Fibroblast of lung (primary cell): ENCODE measurements around the gene KRTAP4-7. TPM values are rescaled to one million over a fixed set of nuclear protein-coding genes. Genes with fewer than 3 reads are reported as not detected.
A peak's percentile ranks its signal among the peaks of the same experiment; 100 is the strongest.
"Not testable (repeated sequence)": the region's sequence is repeated elsewhere in the genome, so short reads cannot be mapped to it uniquely, and the experiment has no call there.

Source experiments
- DNase-seq, 2 donors: peaks; one replicate each; pipeline versions ENCODE4 v3.0.0 to v3.0.0-alpha.2; 2010; ENCODE audit warnings: low read depth in 2 of 2
- H2AFZ ChIP-seq: 2 replicates; pipeline ENCODE4 v1.5.1; 2012; ENCODE audit warnings: low read length, control low read depth, inconsistent platforms
- H3K27ac ChIP-seq: 2 replicates; pipeline ENCODE4 v1.5.1; 2011; ENCODE audit warnings: low read length, control low read depth; ENCODE audit not compliant: insufficient read depth
- H3K27me3 ChIP-seq: 2 replicates; pipeline ENCODE4 v1.5.1; 2011; ENCODE audit warnings: mild to moderate bottlenecking, low read length; ENCODE audit not compliant: control insufficient read depth, insufficient read depth
- H3K36me3 ChIP-seq: 2 replicates; pipeline ENCODE4 v1.5.1; 2011; ENCODE audit warnings: low read length; ENCODE audit not compliant: control insufficient read depth, insufficient read depth
- H3K4me1 ChIP-seq: 2 replicates; pipeline ENCODE4 v1.5.1; 2011; ENCODE audit warnings: low read length; ENCODE audit not compliant: control insufficient read depth, insufficient read depth; ENCODE audit errors: extremely low read depth
- H3K4me2 ChIP-seq: 2 replicates; pipeline ENCODE4 v1.5.1; 2011; ENCODE audit warnings: low read length, control low read depth; ENCODE audit not compliant: insufficient read depth; ENCODE audit errors: extremely low read depth
- H3K4me3 ChIP-seq, 4 experiments: fragments of 200-600 bp in 1 of 4; sonication (generic) in 1 of 4; replicated peaks in 1 of 4; 2 replicates each; pipeline ENCODE4 v1.5.1; 2011 to 2016; ENCODE audit warnings: low read length in 4 of 4, low read depth in 3 of 4, mild to moderate bottlenecking in 3 of 4, control low read depth in 2 of 4, inconsistent platforms in 1 of 4, mixed read lengths in 1 of 4; ENCODE audit not compliant: insufficient read depth in 1 of 4; ENCODE audit errors: control extremely low read depth in 1 of 4
- H3K79me2 ChIP-seq: 2 replicates; pipeline ENCODE4 v1.5.1; 2012; ENCODE audit warnings: mild to moderate bottlenecking, low read length, inconsistent platforms; ENCODE audit not compliant: control insufficient read depth, insufficient read depth
- H3K9ac ChIP-seq: 2 replicates; pipeline ENCODE4 v1.5.1; 2011; ENCODE audit warnings: mild to moderate bottlenecking, low read length, control low read depth; ENCODE audit not compliant: insufficient read depth
- H3K9me3 ChIP-seq: 2 replicates; pipeline ENCODE4 v1.5.1; 2012; ENCODE audit warnings: low read depth, low read length; ENCODE audit not compliant: control insufficient read depth, insufficient read depth
- H4K20me1 ChIP-seq: 2 replicates; pipeline ENCODE4 v1.5.1; 2011; ENCODE audit warnings: low read length; ENCODE audit not compliant: control insufficient read depth, insufficient read depth; ENCODE audit errors: extremely low read depth
- CTCF ChIP-seq, 2 donors: IDR thresholded peaks in 1 of 2; conservative IDR thresholded peaks in 1 of 2; 1 replicate in 1 of 2; 2 replicates in 1 of 2; pipeline ENCODE4 v1.5.1; 2011 to 2012; ENCODE audit warnings: low read length in 2 of 2, control low read depth in 1 of 2, inconsistent platforms in 1 of 2, low read depth in 1 of 2, mild to moderate bottlenecking in 1 of 2
- EZH2 ChIP-seq: IDR thresholded peaks from 2 replicates; pipeline ENCODE4 v1.5.1; 2012; ENCODE audit warnings: low read length, control low read depth, mild to moderate bottlenecking; ENCODE audit errors: missing control alignments
- polyA plus RNA-seq, 2 donors: library from polyadenylated mRNA; depleted of rRNA in 1 of 2; stranded (reverse) in 1 of 2; unstranded in 1 of 2; fragments of >200 nt; gene quantifications; 2 replicates each; pipeline ENCODE4 v1.2.1, GENCODE V29; 2011 to 2012; ENCODE audit warnings: missing spikeins in 1 of 2
- total RNA-seq: library from RNA; depleted of rRNA; stranded (reverse); fragments of >200 nt; gene quantifications from 2 replicates; pipeline ENCODE4 v1.2.1, GENCODE V29; 2014

Gene KRTAP4-7
- total and polyA plus RNA-seq, 2 donors (not counting 1 experiment from before 2014, with no cell fraction given), result not detected

GRCh38 chr17:41098042-41098441 is 14.1 kb downstream of the KRTAP4-7 start, which contains the start of gene KRTAP4-8:
Gene KRTAP4-8, minus strand, starts transcription at chr17:41098142. Its CDS starts 58 bp downstream, at chr17:41098084.
- H3K27me3 ChIP-seq, result no peaks in the 10 kb centered on the region
- H3K27ac ChIP-seq, result no peak within 1 kb of the TSS
- no peak within 1 kb of the TSS for H2AFZ ChIP-seq
- H3K9me3 ChIP-seq, result no peaks in the 10 kb centered on the region
- DNase-seq, result no peak
- no peaks in the 10 kb centered on the region for H4K20me1 ChIP-seq
- no peaks in the 10 kb centered on the region for H3K79me2 ChIP-seq
- no peak for TF ChIP-seq EZH2
- TF ChIP-seq CTCF (conservative IDR thresholded peaks at IDR 0.05 in 1 of 2, IDR thresholded peaks at IDR 0.05 in 1 of 2; ENCODE audit: low read depth in 1 of 2, low read length in 2 of 2), result no peak
- no peak within 1 kb of the TSS for H3K4me3 ChIP-seq
- H3K9ac ChIP-seq, result no peak within 1 kb of the TSS
- peaks cover 3% of the 10 kb centered on the region for H3K4me1 ChIP-seq
- H3K36me3 ChIP-seq, result no peaks in the 10 kb centered on the region
- no peak within 1 kb of the TSS for H3K4me2 ChIP-seq

- H3K4me3 ChIP-seq, result no peak overlapping the region
- no peak overlapping the region for H3K4me2 ChIP-seq
- no peak overlapping the region for H3K9ac ChIP-seq
- peak in 1 of 2 donors; percentile 53 for DNase-seq
- no peaks in the 10 kb centered on the region for H3K27me3 ChIP-seq
- H3K27ac ChIP-seq, result no peak overlapping the region
- H3K4me1 ChIP-seq, result peaks cover 3% of the 10 kb centered on the region
- no peak for TF ChIP-seq EZH2
- no peak for TF ChIP-seq CTCF (conservative IDR thresholded peaks at IDR 0.05 in 1 of 2, IDR thresholded peaks at IDR 0.05 in 1 of 2; ENCODE audit: low read depth in 1 of 2, low read length in 2 of 2)
- no peak overlapping the region for H2AFZ ChIP-seq
- H3K36me3 ChIP-seq, result no peaks in the 10 kb centered on the region
- H3K9me3 ChIP-seq, result no peaks in the 10 kb centered on the region
- H3K79me2 ChIP-seq, result no peaks in the 10 kb centered on the region
- H4K20me1 ChIP-seq, result no peaks in the 10 kb centered on the region
Measured at GRCh38 chr17:41098481-41098880, 14.5 kb downstream of the KRTAP4-7 start.

DNA sequence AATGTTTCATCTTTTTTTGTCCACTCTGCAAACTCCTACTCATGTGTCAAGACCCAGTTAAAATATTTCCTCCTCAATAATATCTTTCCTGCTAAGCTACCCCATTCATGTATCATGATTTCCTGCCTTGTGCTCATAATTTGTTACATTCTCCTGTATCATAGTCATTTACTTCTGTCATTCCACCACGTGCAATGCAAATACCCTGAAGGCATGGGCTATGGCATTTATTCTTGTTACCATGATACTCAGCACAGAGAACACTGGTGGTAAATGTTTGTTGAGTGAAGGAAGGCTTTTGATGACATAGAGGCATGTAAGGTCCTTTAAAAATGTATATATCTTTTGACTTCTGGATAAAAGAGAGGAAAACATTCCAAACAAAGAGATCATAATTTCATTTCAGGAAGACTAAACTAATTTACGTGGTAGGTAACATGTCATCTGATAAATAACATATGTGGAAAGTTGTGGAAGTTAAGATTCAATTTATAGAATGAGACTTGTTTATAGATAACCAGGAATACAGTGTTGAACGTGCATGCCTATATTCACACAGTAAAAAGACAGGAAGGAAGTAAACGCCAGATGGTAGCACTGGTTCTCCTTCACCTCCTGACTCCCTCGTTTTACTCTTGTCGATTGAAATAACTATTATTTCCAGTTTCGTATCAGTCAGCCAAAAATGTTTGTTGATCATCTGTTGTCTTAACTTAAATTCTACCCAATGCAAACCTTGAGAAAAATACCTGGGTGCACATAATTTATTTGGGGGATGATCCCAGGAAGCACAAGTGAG is 15.9 kb downstream of the KRTAP4-7 start:
- DNase-seq, result peak in 1 of 2 donors; percentile 59
- not testable (repeated sequence) for H3K4me2 ChIP-seq, H2AFZ ChIP-seq, H3K27me3 ChIP-seq, H3K4me1 ChIP-seq, H3K27ac ChIP-seq, H4K20me1 ChIP-seq, H3K4me3 ChIP-seq, H3K9me3 ChIP-seq, H3K79me2 ChIP-seq, H3K9ac ChIP-seq, H3K36me3 ChIP-seq
